ENCODE data around the gene SKAP2. TPM values are rescaled to one million over a fixed set of nuclear protein-coding genes. Genes with fewer than 3 reads are reported as not detected.

The SKAP2 gene
- total and polyA plus RNA-seq, 7 donors = 3.2 to 19.4 (median 8.3) TPM

- Histone ChIP-seq H3K36me3 (ENCODE audit: insufficient read depth in 1 of 2, low read depth in 1 of 2) (no peaks in the 10 kb centered on the region), H3K9me3 (no peaks in the 10 kb centered on the region), H3K4me3 (no peak overlapping the region), H3K27me3 (ENCODE audit: insufficient read depth in 3 of 3, low read length in 2 of 3) (peaks cover 0 to 2% (median 0%) of the 10 kb centered on the region in 3 donors), H3K4me1 (no peaks in the 10 kb centered on the region), H3K27ac (no peak overlapping the region)
- 87 to 95% (median 90%) methylated on average over 2 of the region's 2 CpGs for WGBS, 3 donors
- DNase-seq (no peak), ATAC-seq (no peak)
- intact Hi-C loops (cut with DNase I) = loop anchor here in 1 of 2 donors (10.0 kb wide), 1 partner anchor 798 kb away; no protein-coding TSS in a partner anchor
- no peak for TF ChIP-seq CTCF (IDR thresholded peaks at IDR 0.05)
Observed at GRCh38 chr7:26673271-26673670, 191.1 kb downstream of the SKAP2 start.

DNA sequence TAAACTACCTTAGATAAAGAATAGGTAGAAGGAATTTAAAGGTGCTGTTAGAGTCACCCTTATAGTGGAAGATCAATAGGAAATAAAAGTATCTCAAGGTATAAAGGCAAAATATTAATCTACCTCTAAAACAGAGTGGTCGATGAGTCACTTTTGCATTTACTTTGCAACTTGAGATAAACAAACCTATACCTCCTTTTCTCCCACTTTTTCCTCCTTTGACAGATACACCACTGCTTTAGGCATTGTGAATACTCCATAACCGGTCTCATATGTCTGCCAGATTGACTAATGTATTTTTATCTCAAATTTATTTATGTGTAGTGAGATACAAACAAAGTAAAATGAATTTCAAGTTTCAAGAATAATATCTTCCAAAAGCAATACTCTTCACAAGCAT lies 193.5 kb downstream of the SKAP2 start:
- intact Hi-C loops (cut with DNase I) = loop anchor here in 1 of 2 donors (10.0 kb wide), 1 partner anchor 796 kb away; no protein-coding TSS in a partner anchor
- no peak for ATAC-seq
- 91 to 99% (median 94%) methylated on average over 2 of the region's 2 CpGs for WGBS, 3 donors
- Histone ChIP-seq H3K4me3 (no peak overlapping the region), H3K9me3 (no peaks in the 10 kb centered on the region), H3K27ac (no peak overlapping the region), H3K4me1 (no peaks in the 10 kb centered on the region), H3K36me3 (ENCODE audit: insufficient read depth in 1 of 2, low read depth in 1 of 2) (no peaks in the 10 kb centered on the region), H3K27me3 (ENCODE audit: insufficient read depth in 3 of 3, low read length in 2 of 3) (no peaks in the 10 kb centered on the region)
- TF ChIP-seq CTCF (IDR thresholded peaks at IDR 0.05) = no peak
- DNase-seq = no peak

DNA sequence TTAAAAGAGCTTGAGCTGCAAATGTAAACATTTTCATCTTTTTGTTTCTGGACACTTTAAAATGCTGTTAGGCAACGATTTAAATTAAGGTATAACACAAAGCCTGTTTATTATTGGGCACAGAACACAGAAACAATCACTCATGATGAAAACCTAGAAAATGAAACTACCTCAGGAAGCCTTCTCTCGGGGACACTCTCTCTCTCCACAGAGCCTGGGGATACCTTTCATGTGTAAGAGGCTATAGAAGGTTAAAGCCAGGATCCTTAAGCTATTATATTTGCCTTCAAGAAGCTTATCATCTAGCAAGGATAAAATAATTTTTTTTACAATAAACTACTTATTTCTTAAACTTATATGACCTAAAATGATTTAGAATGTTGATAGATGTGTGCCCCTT lies 194.1 kb downstream of the SKAP2 start:
- 72 to 81% (median 75%) methylated on average over 2 of the region's 2 CpGs for WGBS, 3 donors
- no peak for TF ChIP-seq CTCF (IDR thresholded peaks at IDR 0.05)
- H3K27me3 ChIP-seq (ENCODE audit: insufficient read depth in 3 of 3, low read length in 2 of 3) = no peaks in the 10 kb centered on the region
- H3K4me3 ChIP-seq = no peak overlapping the region
- H3K27ac ChIP-seq = no peak overlapping the region
- H3K4me1 ChIP-seq = no peaks in the 10 kb centered on the region
- intact Hi-C loops (cut with DNase I) = loop anchor here in 1 of 2 donors (10.0 kb wide), 1 partner anchor 795 kb away; no protein-coding TSS in a partner anchor
- no peaks in the 10 kb centered on the region for H3K36me3 ChIP-seq (ENCODE audit: insufficient read depth in 1 of 2, low read depth in 1 of 2)
- no peaks in the 10 kb centered on the region for H3K9me3 ChIP-seq
- DNase-seq (no peak), ATAC-seq (no peak)

GRCh38 chr7:26668821-26669220 lies 195.6 kb downstream of the SKAP2 start:
- ATAC-seq = no peak
- H3K27ac ChIP-seq = no peak overlapping the region
- no peaks in the 10 kb centered on the region for H3K9me3 ChIP-seq
- DNase-seq = no peak
- H3K36me3 ChIP-seq (ENCODE audit: insufficient read depth in 1 of 2, low read depth in 1 of 2) = no peaks in the 10 kb centered on the region
- intact Hi-C loops (cut with DNase I) = loop anchor here (5.0 to 10.0 kb wide), 2 partner anchors 774 to 777 kb away; no protein-coding TSS in a partner anchor
- no peak overlapping the region for H3K4me3 ChIP-seq
- 93 to 97% (median 94%) methylated on average over 4 of the region's 4 CpGs for WGBS, 3 donors
- H3K4me1 ChIP-seq = no peaks in the 10 kb centered on the region
- TF ChIP-seq CTCF (IDR thresholded peaks at IDR 0.05) = no peak
- no peaks in the 10 kb centered on the region for H3K27me3 ChIP-seq (ENCODE audit: insufficient read depth in 3 of 3, low read length in 2 of 3)
